Neural cell (in vitro differentiated cells): ENCODE measurements around the gene MCCC1. TPM values are rescaled to one million over a fixed set of nuclear protein-coding genes. Genes with fewer than 3 reads are reported as not detected.
A peak's percentile ranks its signal among the peaks of the same experiment; 100 is the strongest.

Source experiments
- H2AFZ ChIP-seq: fragments of 200-600, 300-800 bp; sonication (generic), shearing (Covaris generic); 2 replicates; pipeline ENCODE4 v1.6.0; 2014; ENCODE audit warnings: low read depth, mild to moderate bottlenecking, antibody characterized with exemption, low read length, moderate library complexity
- H3F3A ChIP-seq: fragments of 200-600 bp; shearing (Covaris generic); 2 replicates; pipeline ENCODE4 v1.6.1; 2016; ENCODE audit warnings: mild to moderate bottlenecking, moderate library complexity, mixed read lengths, antibody characterized with exemption, low read length; ENCODE audit not compliant: insufficient read depth, poor library complexity, severe bottlenecking
- H3K27ac ChIP-seq: fragments of 200-600, 300-800 bp; sonication (generic), shearing (Covaris generic); 2 replicates; pipeline ENCODE4 v1.5.1; 2014; ENCODE audit warnings: mild to moderate bottlenecking, low read length, moderate library complexity
- H3K27me3 ChIP-seq: fragments of 300-800, 200-600 bp; sonication (generic), shearing (Covaris generic); 2 replicates; pipeline ENCODE4 v1.6.0; 2014; ENCODE audit warnings: mild to moderate bottlenecking, low read depth, low read length, moderate library complexity; ENCODE audit not compliant: insufficient read depth
- H3K36me3 ChIP-seq: fragments of 300-800, 200-600 bp; sonication (generic), shearing (Covaris generic); 2 replicates; pipeline ENCODE4 v1.5.1; 2014; ENCODE audit warnings: mild to moderate bottlenecking, antibody characterized with exemption, low read length, moderate library complexity; ENCODE audit not compliant: insufficient read depth
- H3K4me2 ChIP-seq: fragments of 300-800, 200-600 bp; sonication (generic), shearing (Covaris generic); 2 replicates; pipeline ENCODE4 v1.6.0; 2014; ENCODE audit warnings: mild to moderate bottlenecking, low read length
- H3K4me3 ChIP-seq: fragments of 300-800, 200-600 bp; sonication (generic), shearing (Covaris generic); 2 replicates; pipeline ENCODE4 v1.5.1; 2014; ENCODE audit warnings: mild to moderate bottlenecking, low read length, moderate library complexity
- H3K79me2 ChIP-seq: fragments of 200-600 bp; shearing (Covaris generic); replicated peaks from 2 replicates; pipeline ENCODE4 v1.6.0; 2014; ENCODE audit warnings: mild to moderate bottlenecking, low read length, moderate library complexity; ENCODE audit not compliant: insufficient read depth
- H3K9ac ChIP-seq: fragments of 300-800, 200-600 bp; sonication (generic), shearing (Covaris generic); 2 replicates; pipeline ENCODE4 v1.6.1; 2016; ENCODE audit warnings: mild to moderate bottlenecking, low read length, mixed read lengths
- H3K9me2 ChIP-seq: fragments of 200-600 bp; shearing (Covaris generic); 2 replicates; pipeline ENCODE4 v1.6.1; 2016; ENCODE audit warnings: mild to moderate bottlenecking, low read length, mixed read lengths; ENCODE audit not compliant: insufficient read depth
- H3K9me3 ChIP-seq: fragments of 200-600, 300-800 bp; sonication (generic), shearing (Covaris generic); 2 replicates; pipeline ENCODE4 v1.6.1; 2016; ENCODE audit warnings: mild to moderate bottlenecking, mixed run types, low read length, moderate library complexity, mixed read lengths
- H4K20me1 ChIP-seq: fragments of 200-600 bp; shearing (Covaris generic); 2 replicates; pipeline ENCODE4 v1.6.1; 2016; ENCODE audit warnings: mild to moderate bottlenecking, mixed run types; ENCODE audit not compliant: insufficient read depth
- CTCF ChIP-seq: fragments of 450-650 bp; IDR thresholded peaks from 2 replicates; pipeline ENCODE4 v1.5.1; 2014; ENCODE audit warnings: antibody characterized with exemption, mild to moderate bottlenecking, moderate library complexity; ENCODE audit not compliant: poor library complexity, severe bottlenecking
- EZH2 ChIP-seq: fragments of 200-600, 300-800 bp; shearing (Covaris generic), sonication (generic); IDR thresholded peaks from 2 replicates; pipeline ENCODE4 v1.6.1; 2014; ENCODE audit warnings: antibody characterized with exemption, low read length, borderline replicate concordance, mild to moderate bottlenecking; ENCODE audit not compliant: insufficient read depth, poor library complexity, severe bottlenecking
- MXI1 ChIP-seq: fragments of 450-650 bp; conservative IDR thresholded peaks from 2 replicates; pipeline ENCODE4 v1.6.1; 2014; ENCODE audit warnings: antibody characterized with exemption, mild to moderate bottlenecking; ENCODE audit not compliant: poor library complexity, severe bottlenecking
- POLR2AphosphoS5 ChIP-seq: IDR thresholded peaks from 2 replicates; pipeline ENCODE4 v1.6.1; 2012
- RAD21 ChIP-seq: fragments of 450-650 bp; conservative IDR thresholded peaks from 2 replicates; pipeline ENCODE4 v1.6.1; 2014; ENCODE audit warnings: antibody characterized with exemption, mild to moderate bottlenecking, moderate library complexity
- SMC3 ChIP-seq: fragments of 450-650 bp; conservative IDR thresholded peaks from 2 replicates; pipeline ENCODE4 v1.6.1; 2014; ENCODE audit warnings: antibody characterized with exemption, mild to moderate bottlenecking, moderate library complexity; ENCODE audit not compliant: poor library complexity
- TAF1 ChIP-seq: IDR thresholded peaks from 2 replicates; pipeline ENCODE4 v1.6.1; 2012; ENCODE audit warnings: low read depth
- polyA plus RNA-seq: library from polyadenylated mRNA; depleted of rRNA; stranded (reverse); fragments of >200 nt; gene quantifications from 2 replicates; pipeline ENCODE4 v1.2.3, GENCODE V29; 2014
- TF ChIP-seq, protein P1 (sequence below): IDR thresholded peaks from 2 replicates; pipeline ENCODE4 v1.6.1; 2012; ENCODE audit warnings: borderline replicate concordance

The MCCC1 gene
- polyA plus RNA-seq, 1 donor from 2014 or later, result 29.6 TPM

GRCh38 chr3:183122257-183122932 lies 23.1 kb upstream of the MCCC1 start:
- no peak overlapping the region for H2AFZ ChIP-seq
- H3K4me2 ChIP-seq, result no peak overlapping the region

GRCh38 chr3:183120538-183121215 lies 21.4 kb upstream of the MCCC1 start:
- H2AFZ ChIP-seq, result no peak overlapping the region
- H3F3A ChIP-seq, result no peaks in the 10 kb centered on the region
- H3K36me3 ChIP-seq, result no peaks in the 10 kb centered on the region
- no peaks in the 10 kb centered on the region for H3K9me3 ChIP-seq
- no peak for TF ChIP-seq RAD21
- TF ChIP-seq CTCF, result no peak
- no peak for TF ChIP-seq MXI1
- TF ChIP-seq, protein P1, sequence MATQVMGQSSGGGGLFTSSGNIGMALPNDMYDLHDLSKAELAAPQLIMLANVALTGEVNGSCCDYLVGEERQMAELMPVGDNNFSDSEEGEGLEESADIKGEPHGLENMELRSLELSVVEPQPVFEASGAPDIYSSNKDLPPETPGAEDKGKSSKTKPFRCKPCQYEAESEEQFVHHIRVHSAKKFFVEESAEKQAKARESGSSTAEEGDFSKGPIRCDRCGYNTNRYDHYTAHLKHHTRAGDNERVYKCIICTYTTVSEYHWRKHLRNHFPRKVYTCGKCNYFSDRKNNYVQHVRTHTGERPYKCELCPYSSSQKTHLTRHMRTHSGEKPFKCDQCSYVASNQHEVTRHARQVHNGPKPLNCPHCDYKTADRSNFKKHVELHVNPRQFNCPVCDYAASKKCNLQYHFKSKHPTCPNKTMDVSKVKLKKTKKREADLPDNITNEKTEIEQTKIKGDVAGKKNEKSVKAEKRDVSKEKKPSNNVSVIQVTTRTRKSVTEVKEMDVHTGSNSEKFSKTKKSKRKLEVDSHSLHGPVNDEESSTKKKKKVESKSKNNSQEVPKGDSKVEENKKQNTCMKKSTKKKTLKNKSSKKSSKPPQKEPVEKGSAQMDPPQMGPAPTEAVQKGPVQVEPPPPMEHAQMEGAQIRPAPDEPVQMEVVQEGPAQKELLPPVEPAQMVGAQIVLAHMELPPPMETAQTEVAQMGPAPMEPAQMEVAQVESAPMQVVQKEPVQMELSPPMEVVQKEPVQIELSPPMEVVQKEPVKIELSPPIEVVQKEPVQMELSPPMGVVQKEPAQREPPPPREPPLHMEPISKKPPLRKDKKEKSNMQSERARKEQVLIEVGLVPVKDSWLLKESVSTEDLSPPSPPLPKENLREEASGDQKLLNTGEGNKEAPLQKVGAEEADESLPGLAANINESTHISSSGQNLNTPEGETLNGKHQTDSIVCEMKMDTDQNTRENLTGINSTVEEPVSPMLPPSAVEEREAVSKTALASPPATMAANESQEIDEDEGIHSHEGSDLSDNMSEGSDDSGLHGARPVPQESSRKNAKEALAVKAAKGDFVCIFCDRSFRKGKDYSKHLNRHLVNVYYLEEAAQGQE, result no peak
- TF ChIP-seq POLR2AphosphoS5, result no peak
- TF ChIP-seq SMC3, result no peak
- TF ChIP-seq TAF1, result no peak
- no peak for TF ChIP-seq EZH2
- H3K9ac ChIP-seq, result no peak overlapping the region
- no peaks in the 10 kb centered on the region for H3K79me2 ChIP-seq
- H3K4me3 ChIP-seq, result no peak overlapping the region
- no peak overlapping the region for H3K27ac ChIP-seq
- H3K9me2 ChIP-seq, result no peaks in the 10 kb centered on the region
- H4K20me1 ChIP-seq, result no peaks in the 10 kb centered on the region
- H3K27me3 ChIP-seq, result no peaks in the 10 kb centered on the region
- no peak overlapping the region for H3K4me2 ChIP-seq

More at GRCh38 chr3:183122257-183122932, 23.1 kb upstream of the MCCC1 start:
- Histone ChIP-seq H3K4me3 (no peak overlapping the region), H3K9ac (no peak overlapping the region), H3K79me2 (no peaks in the 10 kb centered on the region), H3K9me2 (no peaks in the 10 kb centered on the region), H3K27me3 (no peaks in the 10 kb centered on the region), H4K20me1 (no peaks in the 10 kb centered on the region), H3K36me3 (no peaks in the 10 kb centered on the region), H3F3A (no peaks in the 10 kb centered on the region), H3K27ac (no peak overlapping the region), H3K9me3 (no peaks in the 10 kb centered on the region)
- TF ChIP-seq RAD21, result peak; percentile 93
- peak; percentile 93 for TF ChIP-seq SMC3
- no peak for TF ChIP-seq POLR2AphosphoS5
- TF ChIP-seq EZH2, result no peak
- TF ChIP-seq CTCF, result peak; percentile 93
- no peak for TF ChIP-seq TAF1
